GM21786 (cell line): ENCODE measurements around the gene TBC1D3B.
"Not testable (repeated sequence)": the region's sequence is repeated elsewhere in the genome, so short reads cannot be mapped to it uniquely, and the experiment has no call there.

ENCODE experiments used
- ATAC-seq: cut with Tn5 transposase; IDR thresholded peaks from one replicate; pipeline ENCODE4 v1.9.1; 2021; ENCODE audit not compliant: unreplicated experiment

The TBC1D3B gene

DNA sequence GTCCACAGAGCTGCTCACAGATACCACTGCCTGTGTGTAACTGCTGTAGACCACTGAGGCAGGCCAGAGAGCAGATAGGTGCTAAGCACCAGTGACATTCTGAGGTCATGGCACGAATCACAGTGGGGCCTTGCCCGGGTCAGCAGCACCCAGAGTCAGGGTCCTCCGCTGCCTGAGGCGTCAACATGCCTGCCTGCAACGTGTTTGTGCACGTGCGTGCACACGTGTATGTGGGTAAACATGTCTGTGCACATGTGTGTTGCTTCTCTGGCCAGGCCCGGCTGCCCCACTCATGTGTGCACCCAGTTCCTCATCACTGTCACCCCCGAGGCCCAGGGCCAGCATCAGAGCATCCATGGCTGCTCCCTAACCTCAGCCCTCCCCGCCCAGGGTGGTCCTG is at the start of gene TBC1D3B:
Gene TBC1D3B, minus strand, starts transcription at position 101 of the 400 bp plus-strand sequence. CDS start 1,586 bp downstream, outside the sequence.
- ATAC-seq: not testable (repeated sequence)

DNA sequence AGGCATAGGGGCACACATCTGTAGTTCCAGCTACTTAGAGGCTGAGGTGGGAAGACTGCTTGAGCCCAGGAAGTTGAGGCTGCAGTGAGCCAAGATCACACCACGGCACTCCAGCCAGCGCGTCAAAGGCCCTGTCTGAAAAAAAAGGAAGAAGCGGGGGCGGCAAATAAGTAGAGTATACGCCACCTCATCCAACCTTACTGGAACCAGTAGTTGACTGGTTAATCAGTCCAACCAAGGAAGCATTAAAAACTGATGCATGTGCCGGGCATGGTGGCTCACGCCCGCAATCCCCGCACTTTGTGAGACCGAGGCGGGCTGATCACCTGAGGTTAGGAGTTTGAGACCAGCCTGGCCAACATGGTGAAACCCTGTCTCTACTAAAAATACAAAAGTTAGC is 46.5 kb upstream of the TBC1D3B start:
- not testable (repeated sequence) for ATAC-seq

DNA sequence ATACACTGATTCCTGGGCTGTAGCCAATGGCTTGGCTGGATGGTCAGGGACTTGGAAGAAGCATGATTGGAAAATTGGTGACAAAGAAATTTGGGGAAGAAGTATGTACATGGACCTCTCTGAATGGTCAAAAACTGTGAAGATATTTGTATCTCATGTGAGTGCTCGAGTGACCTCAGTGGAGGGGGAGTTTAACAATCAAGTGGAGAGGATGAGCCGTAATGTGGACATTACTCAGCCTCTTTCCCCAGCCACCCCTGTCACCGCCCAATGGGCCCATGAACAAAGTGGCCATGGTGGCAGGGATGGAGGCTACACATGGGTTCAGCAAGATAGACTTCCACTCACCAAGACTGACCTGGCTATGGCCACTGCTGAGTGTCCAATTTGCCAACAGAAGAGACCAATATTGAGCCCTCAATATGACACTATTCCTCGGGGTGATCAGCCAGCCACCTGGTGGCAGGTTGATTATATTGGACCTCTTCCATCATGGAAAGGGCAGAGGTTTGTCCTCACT is 45.2 kb upstream of the TBC1D3B start:
- not testable (repeated sequence) for ATAC-seq

DNA sequence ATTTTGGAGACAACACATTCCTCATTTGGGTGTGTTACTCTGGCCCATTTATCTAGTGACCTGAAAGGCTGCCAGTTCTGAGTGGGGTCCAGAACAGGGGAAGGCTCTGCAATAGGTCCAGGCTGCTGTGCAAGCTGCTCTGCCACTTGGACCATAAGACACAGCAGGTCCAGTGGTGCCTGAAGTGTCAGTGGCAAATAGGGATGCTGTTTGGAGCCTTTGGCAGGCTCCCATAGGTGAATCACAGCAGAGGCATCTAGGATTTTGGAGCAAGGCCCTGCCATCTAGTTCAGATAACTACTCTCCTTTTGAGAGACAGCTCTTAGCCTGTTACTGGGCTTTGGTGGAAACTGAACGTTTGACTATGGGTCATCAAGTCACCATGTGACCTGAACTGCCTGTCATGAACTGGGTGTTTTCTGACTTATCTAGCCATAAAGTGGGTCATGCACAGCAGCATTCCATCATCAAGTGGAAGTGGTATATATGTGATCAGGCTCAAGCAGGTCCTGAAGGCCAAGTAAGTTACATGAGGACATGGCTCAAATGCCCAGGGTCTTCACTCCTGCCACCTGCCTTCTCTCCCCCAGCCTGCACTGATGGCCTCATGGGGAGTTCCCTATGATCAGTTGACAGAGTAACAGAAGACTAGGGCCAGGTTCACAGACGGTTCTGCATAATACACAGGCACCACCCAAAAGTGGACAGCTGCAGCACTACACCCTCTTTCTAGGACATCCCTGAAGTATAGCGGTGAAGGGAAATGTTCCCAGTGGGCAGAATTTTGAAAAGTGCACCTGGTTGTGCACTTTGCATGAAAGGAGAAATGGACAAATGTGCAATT is 44.5 kb upstream of the TBC1D3B start:
- ATAC-seq: not testable (repeated sequence)

DNA sequence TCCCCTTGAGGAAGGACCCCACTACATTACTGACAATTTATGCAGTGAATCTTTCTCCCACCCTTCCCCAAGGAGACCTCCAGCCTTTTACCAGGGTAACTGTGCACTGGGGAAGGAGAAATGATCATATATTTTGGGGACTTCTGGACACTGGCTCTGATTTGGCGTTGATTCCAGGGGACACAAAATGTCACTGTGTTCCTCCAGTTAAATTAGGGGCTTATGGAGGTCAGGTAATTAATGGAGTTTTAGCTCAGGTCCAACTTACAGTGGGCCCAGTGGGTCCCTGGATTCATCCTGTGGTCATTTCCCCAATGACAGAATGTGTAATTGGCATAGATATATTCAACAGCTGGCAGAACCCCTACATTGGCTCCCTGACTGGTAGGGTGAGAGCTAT is 43.1 kb upstream of the TBC1D3B start:
- not testable (repeated sequence) for ATAC-seq

DNA sequence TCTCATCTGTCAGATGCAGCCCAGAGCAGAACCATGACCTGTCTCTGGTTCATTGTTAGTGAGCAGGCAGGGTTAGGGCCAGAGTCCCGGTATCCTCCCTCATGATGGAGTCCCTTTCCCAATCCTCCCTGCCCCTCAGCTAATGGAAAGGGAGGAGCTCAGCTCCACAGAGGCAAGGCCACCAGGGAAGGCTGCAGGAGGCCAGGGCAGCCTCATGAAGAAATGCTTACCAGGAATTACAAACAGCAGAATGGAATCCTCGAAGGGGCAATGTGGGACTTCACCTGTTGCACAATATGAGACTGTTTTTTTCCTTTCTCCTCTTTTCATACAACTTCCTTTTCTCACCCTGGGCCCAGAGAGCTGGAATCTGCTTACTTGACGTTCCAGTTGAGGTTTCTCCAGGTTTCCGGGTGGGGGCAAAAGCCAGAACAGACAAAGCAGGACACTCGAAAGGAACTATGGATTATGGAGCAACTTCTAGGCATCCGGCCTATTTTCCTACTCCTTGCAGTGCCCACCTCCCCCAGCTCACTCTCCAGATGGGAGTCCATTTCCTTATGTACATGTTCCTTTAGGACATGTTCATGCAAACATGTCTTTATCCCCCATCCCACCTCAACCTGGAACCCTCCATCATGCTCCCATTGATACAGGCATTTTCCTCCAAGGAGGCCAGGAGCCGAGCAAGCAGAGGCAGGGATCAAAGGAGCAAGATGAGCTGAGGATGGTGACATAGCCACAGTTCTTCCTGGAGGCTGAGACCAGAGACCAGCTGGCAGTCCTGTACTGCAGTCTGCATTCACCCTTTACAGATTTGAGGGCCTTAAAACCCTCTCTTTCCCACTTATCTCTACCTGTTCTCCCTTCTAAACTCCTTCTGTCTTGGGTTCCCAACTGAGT is 39.2 kb upstream of the TBC1D3B start:
- not testable (repeated sequence) for ATAC-seq

DNA sequence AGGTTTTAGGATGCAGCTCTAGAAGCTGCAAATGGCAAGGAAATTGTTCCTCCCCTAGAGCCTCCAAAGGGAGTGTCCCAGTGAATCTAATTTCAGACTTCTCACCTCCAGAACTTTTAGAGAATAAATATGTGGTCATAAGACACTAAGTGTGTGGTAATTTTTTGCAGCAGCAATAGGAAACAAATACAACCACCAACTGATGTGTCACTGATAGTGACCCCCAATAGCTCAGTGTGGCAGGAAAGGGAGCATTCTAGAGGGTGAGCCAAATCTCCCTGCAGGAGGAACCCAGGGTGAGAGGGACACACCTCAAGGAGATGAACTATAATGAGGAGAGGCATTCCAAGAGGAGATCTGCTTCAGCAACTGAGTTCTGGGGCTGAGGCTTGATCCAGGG is 38.5 kb upstream of the TBC1D3B start:
- no peak for ATAC-seq

DNA sequence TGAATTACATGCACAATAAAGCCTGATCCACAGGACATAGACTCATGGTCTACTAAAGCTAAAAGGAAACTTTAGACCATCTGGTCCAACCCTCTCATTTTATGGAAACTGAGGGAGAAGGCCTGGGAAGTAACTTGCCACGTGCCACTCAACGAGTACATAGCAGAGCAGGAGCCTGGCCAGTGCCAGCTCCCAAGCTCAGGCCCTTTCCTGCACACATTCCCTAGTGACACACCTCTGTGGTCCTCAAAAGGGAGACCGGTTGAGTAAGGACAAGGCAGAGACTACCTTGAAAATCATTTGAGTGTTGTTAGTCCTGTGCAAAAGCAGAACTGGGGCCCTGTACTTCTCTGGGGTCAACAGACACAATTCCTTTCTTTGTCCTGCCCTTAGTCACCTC is 37.3 kb upstream of the TBC1D3B start:
- no peak for ATAC-seq

DNA sequence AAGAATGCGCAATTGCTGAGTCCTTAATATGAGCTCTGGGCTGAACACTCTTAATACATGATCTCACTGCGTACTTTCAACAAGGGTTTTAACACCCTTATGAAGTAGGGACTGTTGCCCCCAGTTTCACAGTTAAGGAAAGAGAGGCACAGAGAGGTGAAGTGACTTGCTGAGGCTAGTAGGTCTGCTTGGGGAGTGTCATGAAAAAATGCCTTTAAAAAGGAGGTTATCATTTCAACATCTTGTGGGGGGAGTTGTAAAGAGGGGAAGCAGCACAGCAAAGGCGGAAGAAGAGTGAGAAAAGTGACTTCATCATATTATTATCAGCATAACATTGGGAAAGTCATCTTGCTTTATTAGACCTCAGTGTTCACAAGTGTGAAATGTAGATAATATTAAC is 36.5 kb upstream of the TBC1D3B start:
- no peak for ATAC-seq

DNA sequence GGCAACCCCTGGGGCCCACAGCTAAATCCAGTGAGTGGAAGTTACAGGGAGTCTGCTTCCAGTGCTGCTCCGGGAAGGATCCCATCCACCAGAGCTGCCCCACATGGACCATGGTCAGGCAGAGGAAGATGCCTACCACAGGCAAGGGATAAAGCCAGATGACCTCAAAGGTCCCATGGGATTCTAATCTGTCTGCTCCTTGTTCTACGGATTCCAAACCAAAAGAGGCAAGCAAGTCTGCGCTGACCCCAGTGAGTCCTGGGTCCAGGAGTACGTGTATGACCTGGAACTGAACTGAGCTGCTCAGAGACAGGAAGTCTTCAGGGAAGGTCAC is 35.8 kb upstream of the TBC1D3B start:
- ATAC-seq: no peak

DNA sequence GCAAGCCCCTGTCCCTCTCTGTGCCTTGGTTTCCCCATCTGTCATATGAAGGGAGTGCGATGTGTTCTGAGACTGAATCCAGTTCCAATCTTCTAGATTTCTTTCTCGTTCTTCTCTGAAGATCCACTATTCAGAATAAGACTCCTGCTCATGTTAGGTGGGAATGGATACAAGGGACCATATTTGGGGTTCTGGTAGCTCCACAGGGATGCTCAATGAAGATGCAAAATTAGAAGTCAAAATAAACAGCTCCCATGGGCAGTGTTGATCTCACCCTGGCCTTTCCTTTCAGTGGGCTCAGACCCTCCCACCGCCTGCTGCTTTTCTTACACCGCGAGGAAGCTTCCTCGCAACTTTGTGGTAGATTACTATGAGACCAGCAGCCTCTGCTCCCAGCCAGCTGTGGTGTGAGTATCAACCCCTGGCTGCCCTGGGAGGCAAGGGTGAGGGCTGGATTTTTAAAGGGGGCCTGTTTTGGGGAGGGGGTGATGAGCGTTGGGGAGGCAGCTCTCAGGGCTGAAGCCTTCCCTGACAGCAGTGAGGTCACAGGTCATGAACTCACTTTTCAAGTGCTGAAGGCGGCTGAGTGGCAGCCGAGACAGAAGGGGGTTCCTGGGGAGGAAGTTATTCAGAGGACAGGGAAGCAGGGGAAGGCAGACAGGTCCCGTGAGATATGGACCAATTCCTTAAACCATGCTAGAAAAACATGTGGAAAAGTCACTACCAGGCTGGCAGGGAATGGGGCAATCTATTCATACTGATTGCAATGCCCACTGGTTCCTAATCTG is 35.2 kb upstream of the TBC1D3B start:
- ATAC-seq: not testable (repeated sequence)

DNA sequence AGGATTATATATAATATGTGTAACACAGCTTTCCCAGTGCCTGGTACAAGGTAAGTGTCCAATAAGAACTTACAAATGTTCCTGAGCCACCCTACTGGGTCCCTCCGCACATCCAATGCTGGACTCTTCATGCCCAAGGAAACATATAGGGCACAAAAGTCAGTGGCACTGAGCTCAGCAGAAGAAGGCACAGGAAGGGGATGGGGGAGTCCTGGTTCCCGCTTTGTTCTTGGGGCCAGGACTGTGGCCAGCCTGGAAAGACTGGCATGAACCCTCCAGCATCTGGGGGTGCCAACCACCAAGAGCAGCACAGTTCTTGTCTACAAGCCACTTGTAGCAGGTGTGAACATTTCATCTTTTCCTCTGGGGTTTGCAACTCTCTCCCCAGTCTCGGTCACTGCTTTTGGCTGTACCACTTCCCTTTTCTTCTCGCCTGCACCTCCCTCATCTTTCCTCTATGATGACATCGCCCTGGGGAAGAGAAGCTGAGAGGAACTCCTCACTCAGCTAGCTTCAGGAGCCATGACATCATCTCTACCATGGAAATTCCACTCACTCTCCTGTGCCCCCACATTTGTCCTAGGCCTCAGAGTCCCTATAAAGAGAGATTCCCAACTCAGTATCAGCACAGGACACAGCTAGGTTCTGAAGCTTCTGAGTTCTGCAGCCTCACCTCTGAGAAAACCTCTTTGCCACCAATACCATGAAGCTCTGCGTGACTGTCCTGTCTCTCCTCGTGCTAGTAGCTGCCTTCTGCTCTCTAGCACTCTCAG is 34.2 kb upstream of the TBC1D3B start, which contains the start of gene CCL4L2:
Gene CCL4L2, plus strand, starts transcription at position 625 of the 773 bp plus-strand sequence.
- peak; percentile 78 for ATAC-seq

DNA sequence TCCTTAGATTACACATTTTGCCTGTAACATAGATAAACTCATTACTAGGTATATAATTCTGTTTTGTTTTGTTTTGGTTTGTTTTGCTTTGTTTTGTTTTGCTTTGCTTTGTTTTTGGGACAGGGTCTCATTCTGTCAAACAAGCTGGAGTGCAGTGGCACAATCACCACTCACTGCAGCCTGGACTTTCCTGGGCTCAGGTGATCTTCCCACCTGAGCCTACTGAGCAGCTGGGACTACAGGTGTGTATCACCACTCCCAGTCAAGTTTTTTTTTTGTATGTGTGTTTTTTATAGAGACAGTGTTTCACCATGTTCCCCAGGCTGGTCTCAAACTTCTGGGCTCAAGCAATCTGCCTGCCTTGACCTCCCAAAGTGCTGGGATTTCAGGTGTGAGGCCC is 33.1 kb upstream of the TBC1D3B start:
- ATAC-seq: no peak

DNA sequence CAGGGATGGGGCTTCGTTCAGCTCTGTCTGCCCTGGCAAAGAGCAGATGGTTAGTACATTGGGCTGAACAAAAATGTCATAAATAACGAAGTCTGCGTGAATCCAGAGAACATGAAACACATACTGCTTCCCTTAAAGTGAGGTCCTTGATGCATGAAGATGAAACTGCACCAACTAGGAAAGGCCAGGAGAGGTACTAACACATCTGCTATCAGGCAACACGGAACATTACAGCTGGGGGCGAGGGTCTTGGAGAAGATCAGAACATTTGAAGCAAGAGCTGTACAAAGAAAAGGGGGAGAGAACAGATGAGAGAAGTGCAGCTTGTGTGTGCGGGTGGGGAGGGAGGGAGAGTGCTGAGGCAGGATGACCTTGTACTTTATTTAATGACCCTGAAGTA is 30.9 kb upstream of the TBC1D3B start:
- not testable (repeated sequence) for ATAC-seq

DNA sequence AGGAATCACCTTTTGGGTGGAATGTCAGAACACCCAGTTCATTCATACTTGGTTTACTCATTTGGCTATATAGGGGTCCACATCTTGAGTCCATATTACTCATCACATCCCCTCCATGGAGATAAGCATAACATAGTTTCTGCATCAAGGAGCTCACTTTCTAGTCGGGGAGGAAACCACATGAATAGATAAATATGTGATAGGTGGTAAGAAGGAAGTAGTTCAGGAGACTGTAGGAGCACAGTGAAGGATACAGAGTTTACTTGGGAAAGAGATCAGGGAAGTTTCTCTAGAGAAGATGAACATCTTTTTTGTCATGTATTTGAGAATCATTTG is 30.0 kb upstream of the TBC1D3B start:
- ATAC-seq: not testable (repeated sequence)

DNA sequence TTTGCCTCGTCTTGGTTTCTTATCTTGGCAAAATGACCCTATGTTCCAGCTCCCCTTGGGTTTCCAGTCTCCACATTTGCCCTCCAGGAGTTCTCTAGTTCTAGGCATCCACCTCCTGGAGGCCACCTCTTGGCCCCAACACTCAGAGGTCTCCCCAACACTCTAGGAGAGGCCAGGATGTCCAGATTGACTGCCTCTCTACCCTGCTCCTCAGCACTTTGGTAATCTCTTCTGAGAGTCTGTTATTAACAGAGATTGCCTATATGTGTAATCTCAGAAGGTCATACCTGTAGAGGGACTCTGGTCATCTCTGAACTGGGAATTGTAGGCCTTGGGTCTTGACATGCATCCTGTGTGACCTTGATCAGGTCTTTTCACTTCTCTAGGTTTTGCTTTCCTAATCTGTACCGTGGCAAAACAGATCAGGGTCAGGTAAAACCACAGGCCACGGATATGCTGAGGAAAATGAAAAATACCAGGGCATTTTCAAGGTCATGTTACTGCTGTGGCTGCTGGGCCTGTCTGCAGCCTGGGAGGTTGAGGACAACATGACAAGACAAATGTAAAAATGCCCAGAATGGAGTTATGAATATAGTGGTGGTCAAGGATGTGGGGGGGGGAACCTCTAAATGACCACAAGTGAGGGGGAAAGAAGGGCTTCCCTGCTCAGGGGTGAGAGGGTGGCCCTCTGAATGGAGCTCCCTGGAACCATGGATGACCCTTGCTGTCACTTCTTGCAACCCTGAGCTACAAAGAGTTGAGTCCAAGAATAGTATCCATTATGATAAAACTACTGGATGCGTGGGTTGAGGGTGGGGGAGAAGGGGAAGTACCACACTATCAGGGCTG is 29.4 kb upstream of the TBC1D3B start:
- ATAC-seq: no peak

DNA sequence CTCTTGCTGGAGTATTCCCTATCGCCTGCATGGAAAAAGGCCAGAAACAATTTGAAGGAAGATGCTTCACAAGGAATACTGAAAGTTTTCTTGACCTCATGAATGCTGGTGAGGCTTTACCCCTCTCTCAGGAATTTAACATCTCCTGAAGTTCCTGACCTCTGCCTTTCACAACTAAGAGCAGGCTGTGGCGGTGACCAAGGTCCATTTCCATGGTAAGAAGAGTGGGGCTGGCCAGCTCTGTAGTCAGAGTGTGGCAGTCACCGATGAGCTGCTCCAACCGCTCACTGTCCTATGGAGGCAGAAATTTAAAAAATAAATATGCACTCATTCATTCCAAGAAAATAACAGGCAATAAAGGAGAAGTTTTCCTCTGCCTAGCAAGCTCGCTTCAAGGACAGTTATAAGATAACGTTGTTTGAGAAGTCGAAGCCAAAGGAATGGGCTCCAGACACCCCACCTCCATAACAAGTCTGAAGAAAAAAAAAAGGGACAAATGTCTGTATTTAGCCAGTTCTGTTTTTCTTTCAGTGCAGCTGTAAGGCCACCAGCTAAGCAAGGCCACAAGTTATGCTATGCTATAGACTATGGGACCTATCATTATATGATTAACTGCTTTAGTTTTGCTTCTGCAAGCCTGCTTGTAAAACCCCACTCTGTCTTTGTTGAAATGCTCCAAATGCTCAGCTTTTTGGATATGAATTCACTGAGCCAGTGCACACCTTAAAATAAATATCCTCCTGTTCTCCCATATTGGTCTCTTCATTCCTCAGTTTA is 28.5 kb upstream of the TBC1D3B start:
- no peak for ATAC-seq

DNA sequence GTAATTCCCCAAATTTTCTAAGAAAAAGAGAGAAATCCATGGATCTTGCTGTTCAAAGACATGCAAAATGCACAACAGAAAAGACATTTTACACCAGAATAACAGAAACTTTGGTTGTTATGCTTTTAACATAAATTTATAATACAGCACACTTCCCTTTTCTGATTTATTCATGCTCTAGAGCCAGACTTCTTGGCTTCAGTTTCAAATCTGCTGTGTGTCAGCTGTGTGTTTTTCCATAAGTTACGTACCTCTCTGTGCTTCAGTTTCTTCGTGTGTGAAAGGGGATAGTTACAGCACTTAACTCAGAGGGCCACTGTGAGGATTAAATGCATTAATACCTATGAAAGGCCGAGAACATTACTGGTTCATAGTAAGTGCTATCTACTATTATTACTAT is 26.9 kb upstream of the TBC1D3B start:
- ATAC-seq: no peak
